Caco-2 (cell line): Measurements from ENCODE around the gene NDUFAF3. TPM values are rescaled to one million over a fixed set of nuclear protein-coding genes. Genes with fewer than 3 reads are reported as not detected.

Experiments used
- BruUV-seq: library from RNA; stranded (reverse); fragments of 400-500 nt; replicated peaks from 2 replicates; lab custom pipeline; 2021; lab: Mats Ljungman, UMichigan
- CTCF ChIA-PET: fragments of 300-600 bp; sonication (Branson Sonifier 250); formaldehyde crosslinking; loops from one replicate; lab custom pipeline; 2022; ENCODE audit warnings: antibody characterized with exemption; lab: Charles Lee
- POLR2A ChIA-PET: fragments of 300-600 bp; sonication (Branson Sonifier 250); formaldehyde crosslinking; loops from one replicate; lab custom pipeline; 2022; ENCODE audit warnings: antibody characterized with exemption; lab: Charles Lee
- DNase-seq, 2 experiments: peaks; one replicate each; pipeline versions ENCODE4 v3.0.0 to v3.0.0-alpha.2; 2020 to 2022
- H3K27me3 ChIP-seq: replicated peaks from 2 replicates; pipeline ENCODE4 v1.6.0; 2011; ENCODE audit warnings: low read length; ENCODE audit not compliant: control insufficient read depth, insufficient read depth
- H3K36me3 ChIP-seq: 2 replicates; pipeline ENCODE4 v1.5.1; 2011; ENCODE audit warnings: low read length; ENCODE audit not compliant: control insufficient read depth, insufficient read depth
- H3K4me1 ChIP-seq: fragments of 250-450 bp; sonication (Bioruptor Pico); 2 replicates; pipeline ENCODE4 v1.5.1; 2020; ENCODE audit warnings: mild to moderate bottlenecking
- H3K4me3 ChIP-seq: 2 replicates; pipeline ENCODE4 v1.5.1; 2011; ENCODE audit warnings: low read depth, mild to moderate bottlenecking, control low read depth, low read length
- H3K9me3 ChIP-seq: fragments of 250-450 bp; sonication (Bioruptor Pico); 2 replicates; pipeline ENCODE4 v1.5.1; 2020; ENCODE audit warnings: mild to moderate bottlenecking, moderate library complexity
- H3K27ac Mint-ChIP-seq: one replicate; pipeline ENCODE4 v1.8.0; 2022; ENCODE audit warnings: mixed read lengths; ENCODE audit not compliant: unreplicated experiment
- H3K27me3 Mint-ChIP-seq: one replicate; pipeline ENCODE4 v1.8.0; 2022; ENCODE audit warnings: mixed read lengths; ENCODE audit not compliant: insufficient read depth, unreplicated experiment
- H3K36me3 Mint-ChIP-seq: one replicate; pipeline ENCODE4 v1.8.0; 2022; ENCODE audit warnings: mild to moderate bottlenecking, mixed read lengths; ENCODE audit not compliant: insufficient read depth, unreplicated experiment
- H3K4me1 Mint-ChIP-seq: one replicate; pipeline ENCODE4 v1.8.0; 2022; ENCODE audit warnings: low read depth, mixed read lengths; ENCODE audit not compliant: unreplicated experiment
- H3K4me3 Mint-ChIP-seq: one replicate; pipeline ENCODE4 v1.8.0; 2022; ENCODE audit warnings: mild to moderate bottlenecking, moderate library complexity, mixed read lengths; ENCODE audit not compliant: unreplicated experiment
- H3K9me3 Mint-ChIP-seq: one replicate; pipeline ENCODE4 v1.8.0; 2022; ENCODE audit warnings: mixed read lengths; ENCODE audit not compliant: unreplicated experiment
- CTCF ChIP-seq, 2 experiments: fragments of 200-600 bp in 1 of 2; IDR thresholded peaks; 1 replicate in 1 of 2; 2 replicates in 1 of 2; pipeline versions ENCODE4 v1.5.1 to v1.8.0; 2011 to 2022; ENCODE audit warnings: antibody characterized with exemption in 1 of 2, control low read depth in 1 of 2, inconsistent platforms in 1 of 2, low read depth in 1 of 2, low read length in 1 of 2, mild to moderate bottlenecking in 1 of 2, moderate library complexity in 1 of 2; ENCODE audit not compliant: insufficient read depth in 1 of 2, severe bottlenecking in 1 of 2, unreplicated experiment in 1 of 2
- intact Hi-C: fragments of 100-400 bp; cut with micrococcal nuclease; formaldehyde crosslinking; loops from one replicate; pipeline ENCODE4 v1.10.0; 2022; ENCODE audit not compliant: unreplicated experiment
- total RNA-seq: library from RNA; stranded (reverse); gene quantifications from 2 replicates; pipeline ENCODE4 v1.2.3, GENCODE V29; 2022

NDUFAF3 gene
- total RNA-seq, 1 experiment from 2014 or later, result 68.7 TPM

DNA sequence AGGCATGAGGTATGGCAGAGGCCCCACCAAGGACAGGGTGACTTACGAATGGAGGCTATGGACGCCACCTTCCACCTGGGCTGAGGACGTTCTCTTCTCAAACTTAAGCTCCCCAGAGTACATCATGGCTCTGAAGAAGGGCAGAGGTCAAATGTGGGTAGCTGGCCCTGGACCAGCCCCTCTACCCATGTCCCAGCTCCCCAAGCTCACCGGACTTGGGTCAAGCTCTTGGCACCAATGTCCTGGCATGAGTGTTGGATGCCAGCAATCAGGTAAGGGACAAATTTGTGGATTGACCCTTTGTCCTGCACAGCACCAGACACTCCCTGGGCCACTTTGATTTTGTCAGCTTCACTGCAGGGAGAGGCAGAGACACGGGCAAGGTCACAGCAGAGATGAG, 2.5 kb downstream of the NDUFAF3 start:
- no TSS peak for BruUV-seq
- no peaks in the 10 kb centered on the region for H3K9me3 ChIP-seq
- Mint-ChIP-seq H3K36me3 (peaks cover 88% of the 10 kb centered on the region), H3K27me3 (no peaks in the 10 kb centered on the region), H3K27ac (no peak overlapping the region), H3K9me3 (no peaks in the 10 kb centered on the region), H3K4me3 (peak overlapping the region; percentile 88), H3K4me1 (peaks cover 17% of the 10 kb centered on the region)
- ChIA-PET POLR2A (interaction anchor here (1.4 to 4.4 kb wide), 2 partner anchors 17 to 69 kb away, joined by 6 to 92 read pairs; partner anchors contain the start of genes QRICH1 and WDR6), CTCF (interaction anchor here (0.6 kb wide), 1 partner anchor 147 kb away, joined by 3 read pairs; the partner anchor contains the start of gene KLHDC8B)
- no peaks in the 10 kb centered on the region for H3K27me3 ChIP-seq
- DNase-seq, result no peak
- peaks cover 5% of the 10 kb centered on the region for H3K36me3 ChIP-seq
- no peak for TF ChIP-seq CTCF (IDR thresholded peaks at IDR 0.05; ENCODE audit: insufficient read depth in 1 of 2, low read depth in 1 of 2, low read length in 1 of 2, severe bottlenecking in 1 of 2, unreplicated experiment in 1 of 2)
- intact Hi-C loops, result loop anchor here (10.0 kb wide), 1 partner anchor 130 kb away; no protein-coding TSS in a partner anchor
- H3K4me1 ChIP-seq, result peaks cover 15% of the 10 kb centered on the region
- no peak overlapping the region for H3K4me3 ChIP-seq

DNA sequence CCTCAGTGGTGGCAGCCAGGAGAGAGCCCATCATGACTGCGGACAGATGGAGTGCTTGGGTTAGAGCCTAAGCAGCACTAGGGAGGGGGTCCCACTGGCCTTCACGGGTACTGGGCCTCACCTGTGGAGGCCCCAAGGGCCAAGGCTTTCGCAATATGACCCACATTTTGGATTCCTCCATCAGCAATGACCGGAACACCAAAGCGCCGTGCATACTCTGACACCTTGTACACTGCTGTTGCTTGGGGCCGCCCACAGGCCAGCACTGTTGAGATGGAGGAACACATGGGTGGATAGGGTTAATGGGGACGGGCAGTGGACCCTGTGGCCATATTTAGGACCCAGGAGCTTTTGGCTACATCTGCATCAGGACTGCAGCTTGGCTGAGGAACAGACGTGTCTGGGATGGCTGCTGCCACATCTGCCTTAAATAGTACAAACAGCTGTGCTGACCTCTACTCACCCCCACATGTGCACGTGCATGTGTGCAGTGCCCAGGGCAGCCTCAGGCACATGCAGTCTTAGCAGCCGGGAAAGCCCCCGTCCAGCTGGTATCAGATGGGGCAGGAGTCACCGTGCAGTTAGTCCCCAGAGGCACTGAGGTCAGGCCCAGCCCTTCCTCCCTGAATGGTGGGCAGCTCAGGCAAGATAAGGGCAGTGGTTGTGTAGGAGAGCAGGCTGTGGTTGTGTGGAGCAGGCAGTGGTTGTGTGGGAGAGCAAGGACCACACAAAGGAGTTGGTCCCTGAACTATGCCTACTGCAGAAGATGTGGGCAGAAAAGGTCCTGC, 3.3 kb downstream of the NDUFAF3 start:
- CTCF ChIA-PET, result interaction anchor here (0.6 kb wide), 1 partner anchor 146 kb away, joined by 3 read pairs; the partner anchor contains the start of gene KLHDC8B
- BruUV-seq, result no TSS peak
- no peaks in the 10 kb centered on the region for H3K27me3 Mint-ChIP-seq

More for the DNA sequence above, 3.3 kb downstream of the NDUFAF3 start:
- POLR2A ChIA-PET, result interaction anchor here (1.4 kb wide), 1 partner anchor 69 kb away, joined by 6 read pairs; the partner anchor contains the start of gene QRICH1
- intact Hi-C loops, result loop anchor here (10.0 kb wide), 1 partner anchor 130 kb away; no protein-coding TSS in a partner anchor
- Mint-ChIP-seq H3K4me1 (peaks cover 21% of the 10 kb centered on the region), H3K9me3 (no peaks in the 10 kb centered on the region), H3K27ac (no peak overlapping the region), H3K4me3 (no peak overlapping the region), H3K36me3 (peaks cover 89% of the 10 kb centered on the region)
- peaks cover 5% of the 10 kb centered on the region for H3K36me3 ChIP-seq
- TF ChIP-seq CTCF (IDR thresholded peaks at IDR 0.05; ENCODE audit: insufficient read depth in 1 of 2, low read depth in 1 of 2, low read length in 1 of 2, severe bottlenecking in 1 of 2, unreplicated experiment in 1 of 2), result no peak
- no peak for DNase-seq
- H3K9me3 ChIP-seq, result no peaks in the 10 kb centered on the region
- no peaks in the 10 kb centered on the region for H3K27me3 ChIP-seq
- no peak overlapping the region for H3K4me3 ChIP-seq
- H3K4me1 ChIP-seq, result peaks cover 15% of the 10 kb centered on the region
